Epithelial cell of proximal tubule (primary cell): ENCODE data around the gene JARID2. TPM values are rescaled to one million over a fixed set of nuclear protein-coding genes. Genes with fewer than 3 reads are reported as not detected.

Source experiments
- DNase-seq: peaks from one replicate; pipeline ENCODE4 v3.0.0-alpha.2; 2011; ENCODE audit warnings: low read depth
- H3K4me3 ChIP-seq: 2 replicates; pipeline ENCODE4 v1.5.1; 2011; ENCODE audit warnings: low read depth, mild to moderate bottlenecking, low read length
- total RNA-seq: library from RNA; depleted of rRNA; stranded (reverse); fragments of >200 nt; gene quantifications from 2 replicates; pipeline ENCODE4 v1.2.3, GENCODE V29; 2015
- TF ChIP-seq, protein P1 (sequence below): conservative IDR thresholded peaks from 2 replicates; pipeline ENCODE4 v1.5.1; 2012; ENCODE audit warnings: low read depth, mild to moderate bottlenecking, low read length

JARID2 gene
- total RNA-seq, 1 donor from 2014 or later = 5.1 TPM

DNA sequence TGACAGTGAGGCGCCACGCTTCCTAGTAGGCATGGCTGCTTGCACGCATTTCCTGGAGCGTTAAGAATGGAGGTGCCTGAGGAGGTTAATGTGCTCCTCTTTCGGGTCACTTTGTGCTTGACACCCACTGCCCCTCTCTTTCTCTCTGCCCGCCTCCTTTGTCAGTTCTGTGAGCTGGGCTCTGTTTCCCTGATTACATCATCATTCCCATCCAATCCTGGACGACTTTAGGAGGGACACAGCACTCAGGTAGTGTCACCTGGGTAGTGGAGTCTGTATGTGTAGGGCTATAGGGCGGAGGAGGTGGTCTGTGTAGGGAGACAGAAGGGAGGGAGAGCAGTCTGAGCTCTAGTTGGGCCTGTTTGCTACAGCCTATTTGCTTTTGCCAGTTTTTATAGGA is 136.8 kb downstream of the JARID2 start:
- no peak overlapping the region for H3K4me3 ChIP-seq
- TF ChIP-seq, protein P1, sequence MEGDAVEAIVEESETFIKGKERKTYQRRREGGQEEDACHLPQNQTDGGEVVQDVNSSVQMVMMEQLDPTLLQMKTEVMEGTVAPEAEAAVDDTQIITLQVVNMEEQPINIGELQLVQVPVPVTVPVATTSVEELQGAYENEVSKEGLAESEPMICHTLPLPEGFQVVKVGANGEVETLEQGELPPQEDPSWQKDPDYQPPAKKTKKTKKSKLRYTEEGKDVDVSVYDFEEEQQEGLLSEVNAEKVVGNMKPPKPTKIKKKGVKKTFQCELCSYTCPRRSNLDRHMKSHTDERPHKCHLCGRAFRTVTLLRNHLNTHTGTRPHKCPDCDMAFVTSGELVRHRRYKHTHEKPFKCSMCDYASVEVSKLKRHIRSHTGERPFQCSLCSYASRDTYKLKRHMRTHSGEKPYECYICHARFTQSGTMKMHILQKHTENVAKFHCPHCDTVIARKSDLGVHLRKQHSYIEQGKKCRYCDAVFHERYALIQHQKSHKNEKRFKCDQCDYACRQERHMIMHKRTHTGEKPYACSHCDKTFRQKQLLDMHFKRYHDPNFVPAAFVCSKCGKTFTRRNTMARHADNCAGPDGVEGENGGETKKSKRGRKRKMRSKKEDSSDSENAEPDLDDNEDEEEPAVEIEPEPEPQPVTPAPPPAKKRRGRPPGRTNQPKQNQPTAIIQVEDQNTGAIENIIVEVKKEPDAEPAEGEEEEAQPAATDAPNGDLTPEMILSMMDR = no peak
- DNase-seq = no peak

DNA sequence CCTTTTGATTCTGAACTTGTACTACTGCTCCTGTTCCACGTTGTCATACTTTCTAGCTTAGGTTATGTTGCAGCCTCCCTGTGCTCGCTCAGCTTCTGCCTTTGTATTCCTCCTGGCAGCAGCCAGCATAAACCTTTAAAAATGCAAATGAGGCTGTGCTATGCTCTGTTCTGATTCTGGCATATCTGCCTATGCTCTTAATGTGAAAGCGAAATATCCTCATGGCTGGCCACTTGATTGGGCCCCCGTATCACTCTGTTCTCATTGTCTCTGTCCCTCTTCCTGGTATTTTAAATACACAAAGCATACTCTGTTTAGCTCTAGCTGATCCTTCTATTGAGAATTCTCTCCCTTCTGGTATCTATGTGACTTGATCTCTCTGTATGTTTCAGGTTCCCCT is 139.0 kb downstream of the JARID2 start:
- no peak for DNase-seq
- TF ChIP-seq, protein P1 = no peak
- no peak overlapping the region for H3K4me3 ChIP-seq

DNA sequence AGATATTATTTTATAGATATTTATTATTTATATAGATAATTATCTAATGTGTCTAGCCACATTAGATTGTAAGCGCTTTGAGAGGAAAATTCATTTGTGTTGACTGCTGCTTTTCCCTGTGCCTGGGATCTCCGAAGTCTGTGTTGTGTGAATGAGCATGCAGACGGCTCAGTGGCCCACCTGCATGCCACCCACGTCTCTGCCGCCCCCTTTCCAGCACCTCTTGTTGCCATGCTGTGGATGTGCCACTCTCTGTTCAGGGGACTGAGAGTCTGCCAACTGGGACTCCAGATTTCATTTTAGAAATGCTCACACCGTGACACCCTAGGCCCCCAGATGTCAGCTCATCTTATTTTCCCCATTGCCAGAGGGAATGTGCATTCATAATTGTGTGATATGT is 139.7 kb downstream of the JARID2 start:
- H3K4me3 ChIP-seq = no peak overlapping the region
- no peak for DNase-seq
- TF ChIP-seq, protein P1 = no peak

DNA sequence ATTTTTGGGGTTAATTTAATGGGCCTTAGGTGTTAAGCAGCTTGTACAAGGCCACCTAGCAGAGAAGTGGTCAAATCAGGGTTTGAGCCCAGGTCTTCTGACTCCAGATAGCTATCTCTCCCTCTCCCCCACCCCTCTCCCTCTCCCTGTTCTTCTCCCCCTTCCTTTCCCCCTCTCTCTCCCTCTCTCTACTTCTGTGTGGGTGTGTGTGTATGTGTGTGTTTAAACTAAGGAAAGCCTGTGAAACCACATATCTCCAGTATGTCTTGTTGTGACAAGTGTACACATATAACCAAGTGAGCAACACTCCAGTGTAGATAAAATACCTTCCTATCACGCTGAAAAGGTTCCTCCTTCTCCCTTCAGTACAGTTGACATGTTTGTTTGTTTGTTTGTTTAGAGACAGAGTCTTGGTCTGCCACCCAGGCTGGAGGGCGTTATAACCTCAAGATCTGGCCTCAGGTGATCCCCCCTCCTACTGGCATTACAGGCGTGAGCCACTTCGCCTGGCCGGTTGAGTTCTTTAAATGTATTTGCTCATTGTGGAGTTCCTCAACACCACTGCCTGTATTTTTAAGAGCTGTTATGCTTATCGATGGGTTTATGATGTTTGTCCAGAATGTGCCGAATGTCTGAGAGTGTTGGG is 140.4 kb downstream of the JARID2 start:
- TF ChIP-seq, protein P1 = no peak
- DNase-seq = no peak
- H3K4me3 ChIP-seq = no peak overlapping the region

DNA sequence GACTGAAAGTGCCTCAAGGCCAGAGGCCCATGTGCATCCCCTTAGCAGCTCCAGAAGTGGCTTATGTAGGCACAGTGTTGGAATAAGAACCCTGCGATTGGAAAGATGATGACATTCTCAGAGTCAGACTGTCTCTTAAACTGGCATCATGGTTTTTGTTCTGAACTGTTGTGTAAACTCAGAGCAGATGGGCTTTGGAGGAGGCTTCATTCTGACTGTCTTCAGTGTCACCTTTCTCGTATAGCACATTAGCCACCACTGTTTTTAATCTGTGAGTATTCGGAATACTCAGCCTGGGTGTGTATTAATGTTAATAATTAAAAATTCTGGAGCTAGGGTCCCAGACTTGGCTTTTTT is 140.9 kb downstream of the JARID2 start:
- no peak overlapping the region for H3K4me3 ChIP-seq
- DNase-seq = no peak
- TF ChIP-seq, protein P1 = no peak

DNA sequence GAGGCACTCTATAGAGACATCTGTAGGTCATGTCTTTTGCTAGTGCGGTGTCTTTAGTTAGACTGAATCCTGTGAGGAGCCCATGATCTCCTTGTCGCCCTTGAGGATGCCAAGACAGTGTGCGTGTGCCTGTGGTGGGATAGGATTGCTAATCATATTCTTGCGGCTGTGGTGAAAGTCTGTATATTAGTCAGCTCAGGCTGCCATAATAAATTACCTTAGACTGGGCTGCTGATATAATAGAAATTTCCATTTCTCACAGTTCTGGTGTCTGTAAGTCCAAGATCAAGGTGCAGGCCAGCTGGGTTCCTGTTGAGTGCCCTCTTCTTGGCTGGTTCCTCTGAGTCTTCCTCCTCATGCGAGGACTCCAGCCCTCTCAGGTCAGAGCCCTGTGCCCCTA is 141.2 kb downstream of the JARID2 start:
- TF ChIP-seq, protein P1 = no peak
- no peak overlapping the region for H3K4me3 ChIP-seq
- DNase-seq = no peak

DNA sequence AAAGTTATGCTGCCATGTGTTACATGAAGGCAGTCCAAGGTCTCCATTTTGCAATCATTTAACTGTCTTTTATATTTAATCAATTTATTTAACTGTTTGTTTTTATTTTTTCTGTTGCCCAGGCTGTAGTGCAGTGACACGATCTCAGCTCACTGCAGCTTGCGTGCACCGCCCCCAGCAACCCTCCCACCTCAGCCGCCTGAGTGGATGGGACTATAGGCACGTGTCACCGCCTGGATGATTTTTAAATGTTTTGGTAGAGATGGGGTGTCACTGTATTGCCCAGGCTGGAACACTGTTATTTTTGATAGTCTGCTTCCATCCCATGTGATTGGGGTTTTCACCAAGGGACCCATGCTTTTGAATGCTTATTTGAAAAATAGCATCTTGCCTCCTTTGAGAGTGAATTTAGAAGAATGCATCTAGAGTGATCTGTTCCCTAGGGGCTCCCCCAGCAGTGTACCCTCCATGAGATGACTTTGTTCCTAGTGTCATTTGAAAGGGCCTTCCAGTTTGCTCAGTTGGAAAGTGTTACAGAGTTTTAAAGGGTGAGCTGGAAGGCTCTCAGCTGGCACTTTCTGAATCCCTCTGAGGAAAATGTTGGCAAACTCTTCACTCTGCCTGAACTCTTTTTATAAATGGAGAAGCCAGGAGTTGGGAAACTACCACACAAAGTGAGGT is 143.4 kb downstream of the JARID2 start:
- DNase-seq = no peak
- no peak overlapping the region for H3K4me3 ChIP-seq
- TF ChIP-seq, protein P1 = no peak
